ENCODE results near the gene EIF2AK3.
"Not testable (repeated sequence)": the region's sequence is repeated elsewhere in the genome, so short reads cannot be mapped to it uniquely, and the experiment has no call there.

EIF2AK3 gene

GRCh38 chr2:88626171-88627054 lies 851 bp downstream of the EIF2AK3 start:
- Histone ChIP-seq H3K79me2 (ENCODE audit: insufficient read depth, low read length) (peaks cover 50% of the 10 kb centered on the region), H3K4me1 (ENCODE audit: insufficient read depth, low read length, severe bottlenecking) (peaks cover 63% of the 10 kb centered on the region), H4K20me1 (ENCODE audit: insufficient read depth, low read length) (no peaks in the 10 kb centered on the region), H3K4me3 (ENCODE audit: low read depth, low read length, poor library complexity, severe bottlenecking) (peak overlapping the region; percentile 83), H3K36me3 (ENCODE audit: insufficient read depth, low read length) (peaks cover 4% of the 10 kb centered on the region; the same call in 1 of the 2 replicates), H3K9me3 (ENCODE audit: low read length) (no peaks in the 10 kb centered on the region), H3K9me2 (ENCODE audit: low read depth, low read length) (no peaks in the 10 kb centered on the region), H2AFZ (ENCODE audit: low read length) (no peak overlapping the region), H3K27ac (ENCODE audit: low read depth, low read length, poor library complexity, severe bottlenecking) (peak overlapping the region; percentile 73), H3K27me3 (ENCODE audit: insufficient read depth, low read length) (no peaks in the 10 kb centered on the region), H3F3A (ENCODE audit: insufficient read depth, low read length) (no peaks in the 10 kb centered on the region), H3K4me2 (ENCODE audit: low read length) (peak overlapping the region; percentile 82), H3K9ac (ENCODE audit: low read length) (peak overlapping the region; percentile 96)
- TF ChIP-seq CTCF (IDR thresholded peaks at IDR 0.05; ENCODE audit: low read length) (no peak), EZH2 (IDR thresholded peaks at IDR 0.05; ENCODE audit: borderline replicate concordance, low read length) (no peak)

- no peaks in the 10 kb centered on the region for H3K9me3 ChIP-seq (ENCODE audit: low read length)
- peak overlapping the region; percentile 82 for H3K4me2 ChIP-seq (ENCODE audit: low read length)
- H3K27ac ChIP-seq (ENCODE audit: low read depth, low read length, poor library complexity, severe bottlenecking): peak overlapping the region; percentile 60
- peak overlapping the region; percentile 96 for H3K9ac ChIP-seq (ENCODE audit: low read length)
- peaks cover 4% of the 10 kb centered on the region; the same call in 1 of the 2 replicates for H3K36me3 ChIP-seq (ENCODE audit: insufficient read depth, low read length)
- H4K20me1 ChIP-seq (ENCODE audit: insufficient read depth, low read length): no peaks in the 10 kb centered on the region
- H2AFZ ChIP-seq (ENCODE audit: low read length): no peak overlapping the region
- peak overlapping the region; percentile 83 for H3K4me3 ChIP-seq (ENCODE audit: low read depth, low read length, poor library complexity, severe bottlenecking)
- H3F3A ChIP-seq (ENCODE audit: insufficient read depth, low read length): no peaks in the 10 kb centered on the region
- TF ChIP-seq CTCF (IDR thresholded peaks at IDR 0.05; ENCODE audit: low read length) (no peak), EZH2 (IDR thresholded peaks at IDR 0.05; ENCODE audit: borderline replicate concordance, low read length) (no peak)
- peaks cover 68% of the 10 kb centered on the region for H3K79me2 ChIP-seq (ENCODE audit: insufficient read depth, low read length)
- H3K9me2 ChIP-seq (ENCODE audit: low read depth, low read length): no peaks in the 10 kb centered on the region
- H3K27me3 ChIP-seq (ENCODE audit: insufficient read depth, low read length): no peaks in the 10 kb centered on the region
- peaks cover 79% of the 10 kb centered on the region for H3K4me1 ChIP-seq (ENCODE audit: insufficient read depth, low read length, severe bottlenecking)
These were observed 2.8 kb downstream of the EIF2AK3 start for GRCh38 chr2:88624477-88624876.

- Histone ChIP-seq H3K27ac (ENCODE audit: low read depth, low read length, poor library complexity, severe bottlenecking) (peak overlapping the region; percentile 60), H3K79me2 (ENCODE audit: insufficient read depth, low read length) (peaks cover 73% of the 10 kb centered on the region), H3K4me3 (ENCODE audit: low read depth, low read length, poor library complexity, severe bottlenecking) (peak overlapping the region; percentile 83), H3K4me1 (ENCODE audit: insufficient read depth, low read length, severe bottlenecking) (peaks cover 79% of the 10 kb centered on the region), H3K9ac (ENCODE audit: low read length) (peak overlapping the region; percentile 96), H3K4me2 (ENCODE audit: low read length) (peak overlapping the region; percentile 82)
- not testable (repeated sequence) for H3K9me3 ChIP-seq (ENCODE audit: low read length); H4K20me1 ChIP-seq (ENCODE audit: insufficient read depth, low read length); H3K36me3 ChIP-seq (ENCODE audit: insufficient read depth, low read length); H3K9me2 ChIP-seq (ENCODE audit: low read depth, low read length); H2AFZ ChIP-seq (ENCODE audit: low read length); H3F3A ChIP-seq (ENCODE audit: insufficient read depth, low read length); H3K27me3 ChIP-seq (ENCODE audit: insufficient read depth, low read length)
These were observed 3.3 kb downstream of the EIF2AK3 start for GRCh38 chr2:88623831-88624465.

Measured in OCI-LY1 (cell line).